ENCODE results near the gene RYR3. TPM values are rescaled to one million over a fixed set of nuclear protein-coding genes. Genes with fewer than 3 reads are reported as not detected.

RYR3 gene
- total RNA-seq, 1 donor from 2014 or later, result 0.32 TPM

DNA sequence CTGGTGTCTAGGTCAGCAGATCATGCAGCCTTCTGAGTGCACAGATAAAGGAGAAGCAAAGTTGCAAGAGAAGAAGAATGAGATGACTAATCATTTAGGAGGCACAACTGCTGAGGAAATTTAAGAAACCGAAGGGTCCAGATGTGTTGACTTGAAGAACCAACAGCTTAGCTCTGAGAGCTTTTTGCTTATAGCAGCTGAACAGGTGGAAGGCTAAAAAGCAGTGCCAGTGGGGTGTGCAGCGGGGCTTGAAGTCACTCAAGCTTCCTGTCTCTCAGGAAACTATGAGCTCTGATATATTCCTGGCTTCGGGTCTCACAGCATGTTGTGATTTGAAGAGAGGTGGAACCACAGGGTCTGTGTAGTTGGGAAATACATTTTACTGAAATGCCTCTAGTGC lies 305.7 kb downstream of the RYR3 start:
- no peaks in the 10 kb centered on the region for H3K4me1 ChIP-seq
- no peak overlapping the region for H3K4me3 ChIP-seq
- H3K27ac ChIP-seq, result no peak overlapping the region
- no peaks in the 10 kb centered on the region for H3K36me3 ChIP-seq
- no peaks in the 10 kb centered on the region for H3K9me3 ChIP-seq
- intact Hi-C loops (cut with DNase I), result no loop called here
- DNase-seq, result no peak
- no peak for ATAC-seq
- H3K27me3 ChIP-seq (ENCODE audit: low read depth), result no peaks in the 10 kb centered on the region
- TF ChIP-seq, protein P1, sequence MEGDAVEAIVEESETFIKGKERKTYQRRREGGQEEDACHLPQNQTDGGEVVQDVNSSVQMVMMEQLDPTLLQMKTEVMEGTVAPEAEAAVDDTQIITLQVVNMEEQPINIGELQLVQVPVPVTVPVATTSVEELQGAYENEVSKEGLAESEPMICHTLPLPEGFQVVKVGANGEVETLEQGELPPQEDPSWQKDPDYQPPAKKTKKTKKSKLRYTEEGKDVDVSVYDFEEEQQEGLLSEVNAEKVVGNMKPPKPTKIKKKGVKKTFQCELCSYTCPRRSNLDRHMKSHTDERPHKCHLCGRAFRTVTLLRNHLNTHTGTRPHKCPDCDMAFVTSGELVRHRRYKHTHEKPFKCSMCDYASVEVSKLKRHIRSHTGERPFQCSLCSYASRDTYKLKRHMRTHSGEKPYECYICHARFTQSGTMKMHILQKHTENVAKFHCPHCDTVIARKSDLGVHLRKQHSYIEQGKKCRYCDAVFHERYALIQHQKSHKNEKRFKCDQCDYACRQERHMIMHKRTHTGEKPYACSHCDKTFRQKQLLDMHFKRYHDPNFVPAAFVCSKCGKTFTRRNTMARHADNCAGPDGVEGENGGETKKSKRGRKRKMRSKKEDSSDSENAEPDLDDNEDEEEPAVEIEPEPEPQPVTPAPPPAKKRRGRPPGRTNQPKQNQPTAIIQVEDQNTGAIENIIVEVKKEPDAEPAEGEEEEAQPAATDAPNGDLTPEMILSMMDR (IDR thresholded peaks at IDR 0.05), result no peak

DNA sequence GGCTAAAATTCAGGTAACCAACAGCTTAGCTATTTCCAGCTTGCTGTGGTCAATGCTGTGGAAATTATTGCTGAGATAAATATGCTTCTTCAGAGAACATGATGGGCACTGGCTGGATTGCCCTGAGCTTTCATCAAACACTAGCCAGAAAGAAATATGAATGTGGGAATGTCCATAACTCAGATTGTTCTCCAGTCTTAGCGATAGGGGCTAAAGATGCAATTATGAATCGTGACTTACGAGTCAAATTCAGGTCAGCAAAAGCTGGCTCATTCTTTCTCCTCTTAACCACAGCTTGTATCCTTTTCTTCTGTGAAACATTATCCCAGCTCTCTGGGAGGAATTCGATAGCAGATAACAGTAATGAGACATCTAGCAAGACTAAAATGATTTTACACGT lies 307.6 kb downstream of the RYR3 start:
- Histone ChIP-seq H3K4me3 (no peak overlapping the region), H3K27me3 (ENCODE audit: low read depth) (no peaks in the 10 kb centered on the region), H3K36me3 (no peaks in the 10 kb centered on the region), H3K4me1 (no peaks in the 10 kb centered on the region), H3K27ac (no peak overlapping the region), H3K9me3 (no peaks in the 10 kb centered on the region)
- DNase-seq (no peak), ATAC-seq (no peak)
- intact Hi-C loops (cut with DNase I), result no loop called here
- TF ChIP-seq, protein P1 (IDR thresholded peaks at IDR 0.05), result no peak

DNA sequence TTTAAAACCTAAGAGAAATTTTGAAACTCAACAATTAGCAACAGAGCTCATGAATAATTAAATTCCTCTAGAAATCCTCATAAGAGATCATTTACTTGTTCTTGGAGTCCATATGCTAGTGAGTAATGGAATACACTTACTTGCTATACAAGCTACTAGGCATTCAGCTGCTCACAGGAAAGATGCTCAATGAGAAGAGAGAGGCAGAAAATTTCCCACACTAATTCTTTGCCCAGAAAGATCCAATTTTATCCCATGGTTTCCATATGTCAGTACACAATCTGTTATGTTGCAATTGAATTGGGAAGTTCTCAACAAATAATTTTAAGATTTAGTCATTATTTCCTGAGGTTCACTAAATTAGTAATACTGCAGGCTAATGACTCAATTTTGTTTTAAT lies 310.4 kb downstream of the RYR3 start:
- intact Hi-C loops (cut with DNase I), result no loop called here
- Histone ChIP-seq H3K4me3 (no peak overlapping the region), H3K27ac (no peak overlapping the region), H3K36me3 (no peaks in the 10 kb centered on the region), H3K27me3 (ENCODE audit: low read depth) (no peaks in the 10 kb centered on the region), H3K9me3 (no peaks in the 10 kb centered on the region), H3K4me1 (no peaks in the 10 kb centered on the region)
- ATAC-seq (no peak), DNase-seq (no peak)
- TF ChIP-seq, protein P1 (IDR thresholded peaks at IDR 0.05), result no peak

DNA sequence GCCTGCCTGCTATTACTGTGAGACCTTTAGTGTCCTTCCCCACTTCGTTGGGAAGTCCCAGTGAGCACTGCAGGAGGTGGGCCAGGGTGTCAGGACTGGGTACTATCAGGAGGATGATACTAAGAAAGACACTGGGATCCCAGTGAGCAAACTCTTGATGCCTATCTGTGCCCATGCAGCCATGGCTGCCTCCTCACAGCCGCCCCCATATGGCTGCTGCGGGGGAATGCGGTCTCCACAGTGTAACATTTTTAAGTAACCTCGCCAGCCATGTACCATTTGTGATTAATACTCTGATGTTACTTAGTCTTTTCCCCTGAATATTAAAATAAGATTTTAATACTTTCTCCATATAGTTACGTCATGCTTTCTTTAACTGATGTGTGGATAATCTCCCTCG lies 312.2 kb downstream of the RYR3 start:
- ATAC-seq, result no peak

DNA sequence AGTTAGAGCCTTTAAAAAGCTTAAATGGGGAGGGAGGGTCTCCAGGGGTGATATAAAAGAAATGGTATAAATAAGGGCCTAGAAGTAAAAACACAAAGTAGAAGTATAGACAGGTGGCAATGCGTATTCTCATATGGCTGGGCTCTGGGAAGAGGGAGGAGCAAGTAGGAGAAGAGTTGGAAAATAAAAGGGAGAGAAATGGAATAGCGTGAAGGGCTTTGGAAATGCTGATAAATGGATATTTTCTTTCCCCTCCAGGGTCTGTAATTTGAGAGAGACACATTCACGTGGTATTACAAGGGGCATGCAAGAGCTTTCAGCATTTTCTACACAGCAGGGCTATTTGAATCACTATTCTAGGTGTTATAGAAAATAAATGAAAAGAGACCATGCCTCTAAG lies 313.7 kb downstream of the RYR3 start:
- H3K4me1 ChIP-seq, result no peaks in the 10 kb centered on the region
- ATAC-seq (no peak), DNase-seq (no peak)
- no peaks in the 10 kb centered on the region for H3K9me3 ChIP-seq
- no peaks in the 10 kb centered on the region for H3K27me3 ChIP-seq (ENCODE audit: low read depth)
- no peaks in the 10 kb centered on the region for H3K36me3 ChIP-seq
- intact Hi-C loops (cut with DNase I), result no loop called here
- TF ChIP-seq, protein P1 (IDR thresholded peaks at IDR 0.05), result no peak
- no peak overlapping the region for H3K27ac ChIP-seq
- no peak overlapping the region for H3K4me3 ChIP-seq

More for the DNA sequence above, 312.2 kb downstream of the RYR3 start:
- Histone ChIP-seq H3K4me3 (no peak overlapping the region), H3K27me3 (ENCODE audit: low read depth) (no peaks in the 10 kb centered on the region), H3K36me3 (no peaks in the 10 kb centered on the region), H3K9me3 (no peaks in the 10 kb centered on the region), H3K27ac (no peak overlapping the region), H3K4me1 (no peaks in the 10 kb centered on the region)
- no peak for DNase-seq
- intact Hi-C loops (cut with DNase I), result no loop called here
- TF ChIP-seq, protein P1 (IDR thresholded peaks at IDR 0.05), result no peak

DNA sequence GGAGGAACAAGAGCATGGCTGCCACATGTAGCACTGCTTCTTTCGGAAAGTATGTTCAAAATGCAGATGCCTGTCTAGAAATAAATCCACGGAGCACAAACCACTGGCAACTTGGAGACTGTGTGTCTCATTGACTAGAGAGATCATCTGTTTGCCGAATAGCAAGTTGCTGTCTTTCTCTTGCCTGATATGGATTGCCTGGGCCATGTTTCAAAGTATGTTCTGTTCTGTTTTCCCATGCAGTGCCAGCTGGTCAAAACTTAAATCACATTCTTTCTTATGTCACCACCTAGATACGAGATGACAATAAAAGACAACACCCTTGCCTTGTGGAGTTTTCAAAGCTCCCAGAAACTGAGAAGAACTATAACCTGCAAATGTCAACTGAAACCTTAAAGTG lies 318.9 kb downstream of the RYR3 start:
- intact Hi-C loops (cut with DNase I), result no loop called here
- H3K27ac ChIP-seq, result no peak overlapping the region
- no peaks in the 10 kb centered on the region for H3K27me3 ChIP-seq (ENCODE audit: low read depth)
- no peaks in the 10 kb centered on the region for H3K4me1 ChIP-seq
- TF ChIP-seq, protein P1 (IDR thresholded peaks at IDR 0.05), result no peak
- no peaks in the 10 kb centered on the region for H3K9me3 ChIP-seq
- H3K36me3 ChIP-seq, result no peaks in the 10 kb centered on the region
- ATAC-seq, result no peak
- no peak overlapping the region for H3K4me3 ChIP-seq
- DNase-seq, result no peak
